Cerebellar cortex (tissue), 1 donor: ENCODE data around the gene TMEM30B.
"Not testable (repeated sequence)": the region's sequence is repeated elsewhere in the genome, so short reads cannot be mapped to it uniquely, and the experiment has no call there.

Experiments used
- DNase-seq: peaks from one replicate; pipeline ENCODE4 v3.0.0-alpha.2; 2015; ENCODE audit warnings: low spot score

TMEM30B gene

GRCh38 chr14:61266436-61266835, 14.7 kb downstream of the TMEM30B start:
- no peak for DNase-seq

GRCh38 chr14:61264651-61265050, 16.5 kb downstream of the TMEM30B start:
- no peak for DNase-seq

- no peak for DNase-seq
Observed at GRCh38 chr14:61264010-61264571, 17.0 kb downstream of the TMEM30B start.

GRCh38 chr14:61262082-61262481, 19.1 kb downstream of the TMEM30B start:
- DNase-seq = no peak

- no peak for DNase-seq
Observed at GRCh38 chr14:61260939-61261776, 20.0 kb downstream of the TMEM30B start.

- no peak for DNase-seq
Observed at GRCh38 chr14:61258985-61259384, 22.2 kb downstream of the TMEM30B start.

GRCh38 chr14:61257469-61258057, 23.6 kb downstream of the TMEM30B start:
- no peak for DNase-seq

- no peak for DNase-seq
Observed at GRCh38 chr14:61256826-61257468, 24.2 kb downstream of the TMEM30B start.

- no peak for DNase-seq
Observed at GRCh38 chr14:61255968-61256367, 25.2 kb downstream of the TMEM30B start.

GRCh38 chr14:61254808-61255526, 26.2 kb downstream of the TMEM30B start:
- DNase-seq = no peak

GRCh38 chr14:61253064-61253738, 27.9 kb downstream of the TMEM30B start:
- no peak for DNase-seq

- peak; percentile 79 for DNase-seq
Observed at GRCh38 chr14:61252369-61253063, 28.6 kb downstream of the TMEM30B start.

- DNase-seq = no peak
Observed at GRCh38 chr14:61250063-61250462, 31.1 kb downstream of the TMEM30B start.

- DNase-seq = no peak
Observed at GRCh38 chr14:61247935-61248334, 33.2 kb downstream of the TMEM30B start.

- DNase-seq = no peak
Observed at GRCh38 chr14:61246721-61247120, 34.4 kb downstream of the TMEM30B start.

- no peak for DNase-seq
Observed at GRCh38 chr14:61244009-61244408, 37.1 kb downstream of the TMEM30B start.

- no peak for DNase-seq
Observed at GRCh38 chr14:61240206-61240605, 40.9 kb downstream of the TMEM30B start.

GRCh38 chr14:61239285-61239684, 41.9 kb downstream of the TMEM30B start:
- not testable (repeated sequence) for DNase-seq

- no peak for DNase-seq
Observed at GRCh38 chr14:61238611-61239245, 42.4 kb downstream of the TMEM30B start.

- DNase-seq = no peak
Observed at GRCh38 chr14:61234215-61234916, 46.8 kb downstream of the TMEM30B start.
